ENCODE measurements around the gene INTS11. TPM values are rescaled to one million over a fixed set of nuclear protein-coding genes. Genes with fewer than 3 reads are reported as not detected.

Gene INTS11
- total RNA-seq, 1 experiment from 2014 or later, result 139 TPM

DNA sequence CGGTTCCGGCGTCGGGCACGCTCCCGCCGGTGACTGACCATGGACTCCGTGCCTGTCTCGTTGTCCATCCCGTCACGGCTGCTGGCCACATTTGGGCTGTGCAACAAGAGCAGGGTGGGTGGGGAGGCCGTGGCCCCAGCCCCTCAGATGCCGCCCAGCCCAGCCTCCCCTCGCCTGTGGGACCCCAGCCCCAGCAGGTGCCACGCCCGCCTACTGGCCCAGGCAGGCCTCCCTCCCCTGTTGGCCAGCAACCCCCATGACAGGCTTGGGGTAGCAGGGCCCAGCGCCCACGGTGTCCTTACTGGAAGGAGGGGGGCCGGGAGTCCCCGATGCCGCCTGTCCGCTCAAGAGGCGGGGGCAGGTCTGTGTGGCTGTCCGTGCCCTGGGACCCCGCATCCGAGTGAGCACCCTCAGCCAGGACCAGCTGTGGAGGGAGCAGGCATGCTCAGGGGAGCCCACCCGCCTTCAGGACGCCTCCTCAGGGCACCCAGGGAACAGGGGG is 17.7 kb upstream of the INTS11 start:
- Histone ChIP-seq H2AFZ (ENCODE audit: low read length) (no peak overlapping the region), H4K91ac (ENCODE audit: insufficient read length, low read depth, low read length) (no peak overlapping the region), H3K9ac (ENCODE audit: extremely low read depth, insufficient read length, low read length) (no peak overlapping the region), H3K56ac (ENCODE audit: insufficient read length, low read depth, low read length) (no peak overlapping the region), H3T11ph (ENCODE audit: low read length) (no peak overlapping the region), H3K4me1 (ENCODE audit: insufficient read depth, low read length) (no peaks in the 10 kb centered on the region), H4K5ac (ENCODE audit: insufficient read length, low read depth, low read length) (no peak overlapping the region), H2AK5ac (ENCODE audit: insufficient read length, low read length) (no peak overlapping the region), H3K23ac (ENCODE audit: insufficient read length, low read depth, low read length) (no peak overlapping the region), H3K27me3 (ENCODE audit: insufficient read depth, low read length) (no peaks in the 10 kb centered on the region), H2BK5ac (ENCODE audit: insufficient read length, low read length) (no peak overlapping the region), H3K18ac (ENCODE audit: insufficient read length, low read depth, low read length) (no peak overlapping the region), H3K79me1 (ENCODE audit: insufficient read depth, low read depth, low read length, poor library complexity, severe bottlenecking) (peaks cover 4% of the 10 kb centered on the region), H3K27ac (ENCODE audit: insufficient read length, low read depth, low read length) (no peak overlapping the region), H3K4me2 (ENCODE audit: insufficient read depth, insufficient read length, low read length) (no peak overlapping the region), H3K9me3 (ENCODE audit: control insufficient read depth, low read depth, low read length) (no peaks in the 10 kb centered on the region), H2BK12ac (ENCODE audit: insufficient read length, low read depth, low read length) (no peak overlapping the region), H3K23me2 (ENCODE audit: insufficient read length, low read depth, low read length, poor library complexity, severe bottlenecking) (no peaks in the 10 kb centered on the region), H4K8ac (replicated peaks; ENCODE audit: insufficient read length, low read depth, low read length) (no peak overlapping the region), H2BK20ac (ENCODE audit: low read depth, low read length, poor library complexity, severe bottlenecking) (no peak overlapping the region), H2BK15ac (ENCODE audit: low read depth, low read length) (no peak overlapping the region), H2BK120ac (ENCODE audit: low read depth, low read length, poor library complexity, severe bottlenecking) (no peak overlapping the region), H4K20me1 (ENCODE audit: control insufficient read depth, insufficient read depth, insufficient read length) (no peaks in the 10 kb centered on the region), H3K14ac (ENCODE audit: insufficient read depth, low read length) (no peak overlapping the region), H3K79me2 (ENCODE audit: insufficient read depth, low read length) (no peaks in the 10 kb centered on the region; the same call in 1 of the 2 replicates), H3K4ac (ENCODE audit: low read depth, low read length) (no peak overlapping the region)
- H3K9me3 Mint-ChIP-seq, result peaks cover 0 to 8% of the 10 kb centered on the region in 2 experiments; a peak in 3 of 5 replicates
- no peak overlapping the region for H3K27ac Mint-ChIP-seq
- no peak for DNase-seq
- no peak overlapping the region for H3K4me3 Mint-ChIP-seq
- no peaks in the 10 kb centered on the region for H3K27me3 Mint-ChIP-seq (ENCODE audit: low read depth)
- TF ChIP-seq, protein P1, sequence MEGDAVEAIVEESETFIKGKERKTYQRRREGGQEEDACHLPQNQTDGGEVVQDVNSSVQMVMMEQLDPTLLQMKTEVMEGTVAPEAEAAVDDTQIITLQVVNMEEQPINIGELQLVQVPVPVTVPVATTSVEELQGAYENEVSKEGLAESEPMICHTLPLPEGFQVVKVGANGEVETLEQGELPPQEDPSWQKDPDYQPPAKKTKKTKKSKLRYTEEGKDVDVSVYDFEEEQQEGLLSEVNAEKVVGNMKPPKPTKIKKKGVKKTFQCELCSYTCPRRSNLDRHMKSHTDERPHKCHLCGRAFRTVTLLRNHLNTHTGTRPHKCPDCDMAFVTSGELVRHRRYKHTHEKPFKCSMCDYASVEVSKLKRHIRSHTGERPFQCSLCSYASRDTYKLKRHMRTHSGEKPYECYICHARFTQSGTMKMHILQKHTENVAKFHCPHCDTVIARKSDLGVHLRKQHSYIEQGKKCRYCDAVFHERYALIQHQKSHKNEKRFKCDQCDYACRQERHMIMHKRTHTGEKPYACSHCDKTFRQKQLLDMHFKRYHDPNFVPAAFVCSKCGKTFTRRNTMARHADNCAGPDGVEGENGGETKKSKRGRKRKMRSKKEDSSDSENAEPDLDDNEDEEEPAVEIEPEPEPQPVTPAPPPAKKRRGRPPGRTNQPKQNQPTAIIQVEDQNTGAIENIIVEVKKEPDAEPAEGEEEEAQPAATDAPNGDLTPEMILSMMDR (conservative IDR thresholded peaks at IDR 0.05), result no peak
- WGBS (ENCODE audit: extremely low coverage, insufficient read length, low lambda C conversion rate), result no CpG with 5 or more reads among the region's 28 CpGs
- peaks cover 21 to 36% (median 31%) of the 10 kb centered on the region in 3 experiments for H3K36me3 Mint-ChIP-seq (ENCODE audit: insufficient read depth in 1 of 3, low read depth in 3 of 3)
- H3K4me1 Mint-ChIP-seq, result peaks cover 0 to 5% of the 10 kb centered on the region in 2 experiments; a peak in 3 of 4 replicates
